ENCODE results near the gene TET1.

DNA sequence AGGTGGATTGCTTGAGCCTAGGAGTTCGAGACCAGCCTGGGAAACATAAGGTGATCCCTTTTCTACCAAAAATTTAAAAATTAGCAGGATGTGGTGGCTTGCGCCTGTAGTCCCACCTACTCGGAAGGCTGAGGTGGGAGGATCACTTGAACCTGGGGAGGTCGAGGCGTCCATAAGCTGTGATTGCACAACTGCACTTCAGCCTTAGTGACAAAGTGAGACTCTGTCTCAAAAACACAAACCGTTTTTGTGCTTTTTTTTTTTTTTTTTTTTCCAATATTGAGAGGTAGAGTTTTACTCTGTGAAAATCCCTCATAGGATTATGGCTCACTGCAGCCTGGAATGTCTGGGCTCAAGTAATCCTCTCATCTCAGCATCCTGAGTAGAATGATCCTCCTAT, 175.0 kb downstream of the TET1 start:
- TF ChIP-seq POLR2A (IDR thresholded peaks at IDR 0.05; ENCODE audit: low read depth) = no peak
- TF ChIP-seq, protein P1, sequence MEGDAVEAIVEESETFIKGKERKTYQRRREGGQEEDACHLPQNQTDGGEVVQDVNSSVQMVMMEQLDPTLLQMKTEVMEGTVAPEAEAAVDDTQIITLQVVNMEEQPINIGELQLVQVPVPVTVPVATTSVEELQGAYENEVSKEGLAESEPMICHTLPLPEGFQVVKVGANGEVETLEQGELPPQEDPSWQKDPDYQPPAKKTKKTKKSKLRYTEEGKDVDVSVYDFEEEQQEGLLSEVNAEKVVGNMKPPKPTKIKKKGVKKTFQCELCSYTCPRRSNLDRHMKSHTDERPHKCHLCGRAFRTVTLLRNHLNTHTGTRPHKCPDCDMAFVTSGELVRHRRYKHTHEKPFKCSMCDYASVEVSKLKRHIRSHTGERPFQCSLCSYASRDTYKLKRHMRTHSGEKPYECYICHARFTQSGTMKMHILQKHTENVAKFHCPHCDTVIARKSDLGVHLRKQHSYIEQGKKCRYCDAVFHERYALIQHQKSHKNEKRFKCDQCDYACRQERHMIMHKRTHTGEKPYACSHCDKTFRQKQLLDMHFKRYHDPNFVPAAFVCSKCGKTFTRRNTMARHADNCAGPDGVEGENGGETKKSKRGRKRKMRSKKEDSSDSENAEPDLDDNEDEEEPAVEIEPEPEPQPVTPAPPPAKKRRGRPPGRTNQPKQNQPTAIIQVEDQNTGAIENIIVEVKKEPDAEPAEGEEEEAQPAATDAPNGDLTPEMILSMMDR (IDR thresholded peaks at IDR 0.05) = no peak
- no peak for TF ChIP-seq POLR2AphosphoS5 (IDR thresholded peaks at IDR 0.05)
